Sigmoid colon (tissue), 7 donors: ENCODE data around the gene AURKAIP1. TPM values are rescaled to one million over a fixed set of nuclear protein-coding genes. Genes with fewer than 3 reads are reported as not detected.
"Not testable (repeated sequence)": the region's sequence is repeated elsewhere in the genome, so short reads cannot be mapped to it uniquely, and the experiment has no call there.

Source experiments
- DNase-seq: peaks from one replicate; pipeline ENCODE4 v3.0.0-alpha.2; 2019
- H3K27ac ChIP-seq, 4 donors: fragments of 200-600 bp; sonication (generic); one replicate each; pipeline ENCODE4 v1.5.1; 2016 to 2019; ENCODE audit warnings: mild to moderate bottlenecking in 1 of 4
- H3K27me3 ChIP-seq, 3 donors: fragments of 200-600 bp; sonication (generic); one replicate each; pipeline ENCODE4 v1.5.1; 2019; ENCODE audit warnings: mild to moderate bottlenecking in 1 of 3
- H3K36me3 ChIP-seq, 4 donors: fragments of 200-600 bp; sonication (generic); one replicate each; pipeline ENCODE4 v1.5.1; 2016 to 2019
- H3K4me1 ChIP-seq, 4 donors: fragments of 200-600 bp; sonication (generic); one replicate each; pipeline ENCODE4 v1.5.1; 2017 to 2019
- H3K4me3 ChIP-seq, 4 donors: fragments of 200-600 bp; sonication (generic); one replicate each; pipeline ENCODE4 v1.5.1; 2017 to 2019; ENCODE audit warnings: mild to moderate bottlenecking in 2 of 4, moderate library complexity in 1 of 4
- H3K9me3 ChIP-seq, 4 donors: fragments of 200-600 bp in 3 of 4; sonication (generic) in 3 of 4; one replicate each; pipeline versions ENCODE4 v1.5.1 to v1.6.1; 2013 to 2019
- EP300 ChIP-seq, 4 donors: sonication (generic); formaldehyde crosslinking; IDR thresholded peaks; one replicate each; pipeline ENCODE4 v1.6.1; 2017; ENCODE audit warnings: antibody characterized with exemption in 4 of 4
- POLR2A ChIP-seq, 2 donors: fragments of 450-650 bp; IDR thresholded peaks; one replicate each; pipeline ENCODE4 v1.6.1; 2016; ENCODE audit warnings: antibody characterized with exemption in 2 of 2, mild to moderate bottlenecking in 2 of 2, moderate library complexity in 2 of 2
- POLR2AphosphoS5 ChIP-seq, 4 donors: sonication (generic); formaldehyde crosslinking; IDR thresholded peaks; one replicate each; pipeline ENCODE4 v1.6.1; 2017; ENCODE audit warnings: antibody characterized with exemption in 4 of 4
- WGBS, 2 donors: extraction: QIAGEN DNeasy Blood & Tissue Kit; methylation state at CpG; one replicate each; pipeline ENCODE4 v1.1.7; 2013; 5-methylcytosine and 5-hydroxymethylcytosine counted together
- intact Hi-C: fragments of 100-400 bp; cut with DNase I; formaldehyde crosslinking; loops from one replicate; pipeline ENCODE4 v1.15.1; 2023
- polyA plus RNA-seq, 3 donors: library from polyadenylated mRNA; stranded (reverse); fragments of 200-250 nt; gene quantifications; one replicate each; pipeline ENCODE4 v1.2.3, GENCODE V29; 2013
- total RNA-seq, 4 donors: library from RNA; depleted of rRNA; stranded (reverse); fragments of >200 nt; gene quantifications; one replicate each; pipeline ENCODE4 v1.1.0, GENCODE V29; 2016
- TF ChIP-seq, protein P1 (sequence below), 4 experiments: fragments of 450-650 bp in 3 of 4; fragments of 200-600 bp in 1 of 4; IDR thresholded peaks; one replicate each; pipeline ENCODE4 v1.5.1; 2016 to 2019; ENCODE audit warnings: antibody characterized with exemption in 4 of 4, mild to moderate bottlenecking in 3 of 4, moderate library complexity in 2 of 4
- donor health status: healthy with polysubstance abuse.
- donor health status: Bipolar disorder and iron deficiency.
- donor health status: healthy.

AURKAIP1 gene
- total and polyA plus RNA-seq, 7 donors = 89.3 to 288 (median 143) TPM

DNA sequence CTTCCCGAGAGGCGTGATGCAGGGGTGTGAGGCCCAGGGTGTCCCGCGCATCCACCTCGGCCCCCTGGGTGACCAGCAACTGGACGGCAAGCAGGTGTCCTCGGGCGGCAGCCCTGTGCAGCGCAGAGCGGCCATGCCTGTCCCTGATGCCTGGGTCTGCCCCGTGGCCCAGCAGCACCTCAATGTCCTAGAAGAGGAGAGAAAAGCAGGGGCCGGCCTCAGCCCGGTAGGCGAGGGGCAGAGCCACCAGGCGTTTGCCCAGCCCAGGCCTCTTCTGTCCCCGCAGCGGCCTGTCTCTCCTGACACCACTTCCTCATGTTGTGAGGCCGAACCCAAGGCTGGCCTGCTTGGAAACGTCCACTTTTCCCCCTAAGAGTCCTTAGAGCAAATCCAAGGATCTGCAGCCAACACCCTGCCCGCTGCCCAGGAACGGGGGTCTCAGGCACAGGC is 44.4 kb upstream of the AURKAIP1 start:
- WGBS, 2 donors = 88 to 92% methylated on average over 21 of the region's 21 CpGs
- TF ChIP-seq, protein P1, sequence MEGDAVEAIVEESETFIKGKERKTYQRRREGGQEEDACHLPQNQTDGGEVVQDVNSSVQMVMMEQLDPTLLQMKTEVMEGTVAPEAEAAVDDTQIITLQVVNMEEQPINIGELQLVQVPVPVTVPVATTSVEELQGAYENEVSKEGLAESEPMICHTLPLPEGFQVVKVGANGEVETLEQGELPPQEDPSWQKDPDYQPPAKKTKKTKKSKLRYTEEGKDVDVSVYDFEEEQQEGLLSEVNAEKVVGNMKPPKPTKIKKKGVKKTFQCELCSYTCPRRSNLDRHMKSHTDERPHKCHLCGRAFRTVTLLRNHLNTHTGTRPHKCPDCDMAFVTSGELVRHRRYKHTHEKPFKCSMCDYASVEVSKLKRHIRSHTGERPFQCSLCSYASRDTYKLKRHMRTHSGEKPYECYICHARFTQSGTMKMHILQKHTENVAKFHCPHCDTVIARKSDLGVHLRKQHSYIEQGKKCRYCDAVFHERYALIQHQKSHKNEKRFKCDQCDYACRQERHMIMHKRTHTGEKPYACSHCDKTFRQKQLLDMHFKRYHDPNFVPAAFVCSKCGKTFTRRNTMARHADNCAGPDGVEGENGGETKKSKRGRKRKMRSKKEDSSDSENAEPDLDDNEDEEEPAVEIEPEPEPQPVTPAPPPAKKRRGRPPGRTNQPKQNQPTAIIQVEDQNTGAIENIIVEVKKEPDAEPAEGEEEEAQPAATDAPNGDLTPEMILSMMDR (IDR thresholded peaks at IDR 0.05) = no peak
- no peak for TF ChIP-seq EP300 (IDR thresholded peaks at IDR 0.05)
- TF ChIP-seq POLR2AphosphoS5 (IDR thresholded peaks at IDR 0.05) = no peak
- TF ChIP-seq POLR2A (IDR thresholded peaks at IDR 0.05) = no peak
- no peak for DNase-seq
- H3K27ac ChIP-seq = peak overlapping the region; percentile 62 to 87 (median 84)
- no peaks in the 10 kb centered on the region for H3K9me3 ChIP-seq
- intact Hi-C loops = no loop called here
- no peaks in the 10 kb centered on the region for H3K27me3 ChIP-seq
- no peaks in the 10 kb centered on the region for H3K36me3 ChIP-seq
- peaks cover 0 to 31% (median 23%) of the 10 kb centered on the region in 4 donors for H3K4me1 ChIP-seq
- H3K4me3 ChIP-seq = peak overlapping the region; percentile 24 to 60 (median 54)

DNA sequence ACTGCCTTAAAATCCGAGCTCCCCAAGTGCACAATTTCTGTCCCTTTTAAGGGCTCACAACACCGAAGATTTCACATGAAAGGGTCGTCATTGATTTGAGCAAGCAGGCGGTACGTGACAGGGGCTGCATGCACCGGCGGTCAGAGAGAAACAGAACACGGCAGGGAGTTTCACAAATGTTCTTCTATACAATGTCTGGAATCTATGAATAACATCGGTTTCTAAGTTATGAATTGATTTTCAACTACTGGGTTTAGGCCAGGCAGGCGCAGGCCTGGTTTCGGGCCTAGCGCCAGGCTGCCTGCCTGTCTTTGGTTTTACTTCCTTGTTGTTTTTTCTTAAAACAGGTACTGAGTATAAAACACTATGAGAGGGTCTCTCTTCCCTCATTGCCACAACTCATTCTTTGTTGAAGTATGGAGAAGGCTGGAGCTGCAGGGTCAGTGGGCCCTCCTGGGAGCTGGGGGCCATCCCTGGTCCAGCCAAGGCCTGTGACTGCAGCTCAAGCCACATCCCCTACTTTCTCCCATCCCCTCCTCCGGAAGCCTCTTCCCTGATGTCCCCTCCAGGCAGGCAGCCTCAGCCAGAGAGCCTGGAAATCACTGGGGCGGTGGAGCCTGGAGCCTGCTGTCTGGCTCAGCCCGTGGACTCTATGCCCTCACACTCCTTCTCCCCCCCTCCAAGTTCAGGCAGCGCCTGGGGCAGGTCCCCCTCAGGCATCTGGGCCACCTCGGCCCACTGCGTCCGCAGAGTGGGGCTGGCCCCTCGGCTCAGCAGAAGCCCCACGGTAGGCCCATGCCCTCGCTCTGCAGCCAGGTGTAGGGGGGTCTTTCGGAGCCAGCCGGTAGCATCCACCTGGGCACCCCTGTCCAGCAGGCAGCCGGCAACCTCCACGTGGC is 43.7 kb upstream of the AURKAIP1 start:
- no peak for DNase-seq
- peak overlapping the region in 1 of 4 donors; percentile 60 for H3K4me3 ChIP-seq
- TF ChIP-seq, protein P1 (IDR thresholded peaks at IDR 0.05) = no peak
- TF ChIP-seq EP300 (IDR thresholded peaks at IDR 0.05) (no peak), POLR2A (IDR thresholded peaks at IDR 0.05) (no peak), POLR2AphosphoS5 (IDR thresholded peaks at IDR 0.05) (no peak)
- intact Hi-C loops = no loop called here
- H3K36me3 ChIP-seq = no peaks in the 10 kb centered on the region
- 93 to 94% methylated on average over 26 of the region's 26 CpGs for WGBS, 2 donors
- peak overlapping the region; percentile 62 to 87 (median 84) for H3K27ac ChIP-seq
- H3K4me1 ChIP-seq = peaks cover 0 to 31% (median 23%) of the 10 kb centered on the region in 4 donors
- H3K27me3 ChIP-seq = no peaks in the 10 kb centered on the region
- H3K9me3 ChIP-seq = no peaks in the 10 kb centered on the region

DNA sequence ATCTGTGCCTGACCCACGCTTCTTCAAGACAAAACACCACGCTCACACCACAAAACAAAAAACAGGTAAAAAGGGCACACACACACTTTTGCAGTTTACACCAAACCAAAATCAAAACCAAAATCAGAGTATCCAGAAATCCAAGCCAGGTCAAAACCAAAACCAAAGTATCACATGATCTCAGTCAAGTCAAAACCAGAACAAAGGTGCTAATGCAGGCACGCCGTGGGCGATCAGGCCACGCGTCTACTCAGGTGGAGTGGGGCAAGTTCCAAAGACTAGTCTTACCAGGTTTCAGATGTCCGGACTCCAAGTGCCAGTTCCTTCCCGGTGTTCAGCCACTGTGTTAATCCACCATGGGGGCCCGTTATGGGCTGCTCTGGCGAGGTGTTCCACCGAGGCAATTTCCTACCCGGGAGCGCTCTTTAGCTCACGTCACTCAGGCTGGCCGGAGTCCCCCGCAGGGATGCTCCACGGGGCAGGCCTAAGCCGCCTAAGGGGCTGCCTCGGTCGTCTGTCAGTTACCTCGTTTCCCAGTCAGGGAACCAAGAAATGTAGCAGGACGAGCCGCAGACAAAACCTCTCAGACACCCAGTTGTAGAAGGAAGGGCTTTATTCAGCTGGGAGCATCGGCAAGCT is 42.9 kb upstream of the AURKAIP1 start:
- intact Hi-C loops, H3K27ac ChIP-seq, H3K4me3 ChIP-seq, DNase-seq, H3K27me3 ChIP-seq, H3K9me3 ChIP-seq, H3K36me3 ChIP-seq: not testable (repeated sequence)
- WGBS, 2 donors = 90% methylated on average over 25 of the region's 25 CpGs
- H3K4me1 ChIP-seq = peaks cover 0 to 31% (median 23%) of the 10 kb centered on the region in 4 donors

DNA sequence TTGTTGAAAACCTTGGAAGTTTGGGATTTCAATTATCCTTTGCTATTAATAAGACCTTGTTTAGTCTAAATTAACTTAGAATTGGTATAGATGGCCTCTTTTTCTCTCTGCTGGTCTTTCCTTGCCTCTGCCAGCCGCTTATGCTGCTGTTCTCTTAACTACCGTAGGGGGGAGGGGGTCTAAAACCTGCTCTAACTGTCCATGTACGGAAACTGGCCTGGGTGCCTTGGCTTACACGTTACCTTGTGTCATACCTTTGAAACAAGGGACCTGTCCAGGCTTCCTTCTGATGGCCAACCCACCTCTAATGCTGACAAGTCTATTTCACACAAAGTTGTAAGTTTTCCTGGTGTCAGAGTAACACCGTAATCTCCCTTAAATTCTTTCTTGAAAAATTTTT is 42.4 kb upstream of the AURKAIP1 start:
- 83 to 86% methylated on average over 5 of the region's 5 CpGs for WGBS, 2 donors
- H3K4me3 ChIP-seq, intact Hi-C loops, H3K9me3 ChIP-seq, DNase-seq, H3K27me3 ChIP-seq, H3K27ac ChIP-seq, H3K36me3 ChIP-seq: not testable (repeated sequence)
- H3K4me1 ChIP-seq = peaks cover 0 to 31% (median 23%) of the 10 kb centered on the region in 4 donors

DNA sequence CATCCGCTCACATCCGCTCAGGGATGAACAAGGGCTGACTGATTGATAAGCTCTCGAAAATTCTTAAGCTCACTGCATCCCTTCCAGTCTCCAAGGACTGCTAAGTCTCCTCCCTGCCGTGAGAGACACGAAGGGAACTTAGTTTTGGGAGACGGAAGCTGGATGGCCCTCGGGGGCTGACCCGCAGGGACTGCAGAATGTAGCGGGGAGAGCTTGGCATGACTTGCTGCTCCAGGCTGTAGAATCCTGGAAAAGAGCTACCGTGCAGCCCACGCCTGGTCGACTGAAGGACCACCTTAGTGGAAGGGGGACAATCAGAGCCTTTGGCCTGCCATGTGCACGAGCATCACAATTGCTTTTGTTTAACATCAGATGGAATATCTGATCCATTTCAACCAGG is 40.7 kb upstream of the AURKAIP1 start:
- H3K4me1 ChIP-seq = peaks cover 0 to 21% (median 16%) of the 10 kb centered on the region in 4 donors
- no peaks in the 10 kb centered on the region for H3K36me3 ChIP-seq
- H3K4me3 ChIP-seq = no peak overlapping the region
- no peak overlapping the region for H3K27ac ChIP-seq
- intact Hi-C loops = no loop called here
- H3K9me3 ChIP-seq = no peaks in the 10 kb centered on the region
- no peaks in the 10 kb centered on the region for H3K27me3 ChIP-seq
- TF ChIP-seq, protein P1 (IDR thresholded peaks at IDR 0.05) = no peak
- TF ChIP-seq POLR2AphosphoS5 (IDR thresholded peaks at IDR 0.05) = no peak
- TF ChIP-seq EP300 (IDR thresholded peaks at IDR 0.05) = no peak
- no peak for TF ChIP-seq POLR2A (IDR thresholded peaks at IDR 0.05)
- no peak for DNase-seq
- 84 to 87% methylated on average over 13 of the region's 13 CpGs for WGBS, 2 donors

DNA sequence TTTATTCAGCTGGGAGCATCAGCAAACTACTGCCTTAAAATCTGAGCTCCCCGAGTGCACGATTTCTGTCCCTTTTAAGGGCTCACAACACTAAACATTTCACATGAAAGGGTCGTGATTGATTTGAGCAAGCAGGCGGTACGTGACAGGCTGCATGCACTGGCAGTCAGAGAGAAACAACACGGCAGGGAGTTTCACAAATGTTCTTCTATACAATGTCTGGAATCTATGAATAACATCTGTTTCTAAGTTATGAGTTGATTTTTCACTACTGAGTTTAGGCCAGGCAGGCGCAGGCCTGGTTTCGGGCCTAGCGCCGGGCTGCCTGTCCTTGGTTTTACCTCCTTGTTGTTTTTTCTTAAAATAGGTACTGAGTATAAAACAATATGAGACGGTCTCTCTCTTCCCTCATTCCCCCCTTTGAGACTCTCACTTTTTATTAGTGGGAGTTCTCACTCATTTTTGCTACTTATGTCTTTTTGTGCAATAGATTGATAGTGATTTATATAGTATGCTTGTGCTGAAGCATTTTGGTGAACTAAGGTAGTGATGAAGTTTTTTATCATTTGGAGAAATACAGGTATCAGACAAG is 37.4 kb upstream of the AURKAIP1 start:
- intact Hi-C loops, DNase-seq: not testable (repeated sequence)

More for the DNA sequence above, 37.4 kb upstream of the AURKAIP1 start:
- peaks cover 0 to 21% (median 19%) of the 10 kb centered on the region in 4 donors for H3K4me1 ChIP-seq
- not testable (repeated sequence) for H3K4me3 ChIP-seq, H3K9me3 ChIP-seq, H3K36me3 ChIP-seq, H3K27me3 ChIP-seq, H3K27ac ChIP-seq
- WGBS, 2 donors = 95 to 96% methylated on average over 11 of the region's 11 CpGs
